HG02759 (cell line): ENCODE data around the gene PTPN5.

Source experiments
- ATAC-seq: cut with Tn5 transposase; IDR thresholded peaks from one replicate; pipeline ENCODE4 v1.9.1; 2021; ENCODE audit warnings: mild to moderate bottlenecking, moderate library complexity; ENCODE audit not compliant: unreplicated experiment

PTPN5 gene

GRCh38 chr11:18773681-18774080 is 17.9 kb downstream of the PTPN5 start:
- no peak for ATAC-seq

- ATAC-seq: no peak
Observed at GRCh38 chr11:18773104-18773503, 18.5 kb downstream of the PTPN5 start.

- no peak for ATAC-seq
Observed at GRCh38 chr11:18772211-18772610, 19.4 kb downstream of the PTPN5 start.

GRCh38 chr11:18771266-18772035 is 20.1 kb downstream of the PTPN5 start:
- ATAC-seq: no peak

- ATAC-seq: no peak
Observed at GRCh38 chr11:18770479-18771125, 21.0 kb downstream of the PTPN5 start.

GRCh38 chr11:18769802-18770456 is 21.7 kb downstream of the PTPN5 start:
- ATAC-seq: no peak

- no peak for ATAC-seq
Observed at GRCh38 chr11:18768978-18769377, 22.6 kb downstream of the PTPN5 start.

- ATAC-seq: peak; percentile 89
Observed at GRCh38 chr11:18768472-18768901, 23.1 kb downstream of the PTPN5 start.

- ATAC-seq: no peak
Observed at GRCh38 chr11:18766015-18766414, 25.6 kb downstream of the PTPN5 start.

- ATAC-seq: no peak
Observed at GRCh38 chr11:18765554-18765953, 26.0 kb downstream of the PTPN5 start.

GRCh38 chr11:18761741-18762140 is 29.9 kb downstream of the PTPN5 start:
- ATAC-seq: no peak

GRCh38 chr11:18761144-18761543 is 30.5 kb downstream of the PTPN5 start:
- ATAC-seq: no peak

- no peak for ATAC-seq
Observed at GRCh38 chr11:18757811-18758210, 33.8 kb downstream of the PTPN5 start.

- ATAC-seq: no peak
Observed at GRCh38 chr11:18756889-18757288, 34.7 kb downstream of the PTPN5 start.

GRCh38 chr11:18754308-18754707 is 37.3 kb downstream of the PTPN5 start:
- no peak for ATAC-seq

- no peak for ATAC-seq
Observed at GRCh38 chr11:18752502-18752901, 39.1 kb downstream of the PTPN5 start.

- ATAC-seq: no peak
Observed at GRCh38 chr11:18750944-18751343, 40.7 kb downstream of the PTPN5 start.

GRCh38 chr11:18749681-18750319 is 41.8 kb downstream of the PTPN5 start:
- ATAC-seq: no peak

- ATAC-seq: no peak
Observed at GRCh38 chr11:18748766-18749365, 42.7 kb downstream of the PTPN5 start.

- no peak for ATAC-seq
Observed at GRCh38 chr11:18745251-18745650, 46.3 kb downstream of the PTPN5 start.

GRCh38 chr11:18743900-18744514 is 47.6 kb downstream of the PTPN5 start:
- no peak for ATAC-seq
